Epithelial cell of esophagus (primary cell): Measurements from ENCODE around the gene RNU5B-1.

Experiments
- DNase-seq: peaks from one replicate; pipeline ENCODE4 v3.0.0; 2010; ENCODE audit warnings: low read depth
- H3K4me3 ChIP-seq: 2 replicates; pipeline ENCODE4 v1.5.1; 2011; ENCODE audit warnings: mild to moderate bottlenecking, low read length, control low read depth
- TF ChIP-seq, protein P1 (sequence below): IDR thresholded peaks from 2 replicates; pipeline ENCODE4 v1.5.1; 2011; ENCODE audit warnings: low read depth, mild to moderate bottlenecking, low read length, control low read depth, inconsistent platforms; ENCODE audit not compliant: insufficient read depth; ENCODE audit errors: missing control alignments

RNU5B-1 gene

GRCh38 chr15:65275728-65276126 is 28.8 kb upstream of the RNU5B-1 start:
- DNase-seq: peak; percentile 21

DNA sequence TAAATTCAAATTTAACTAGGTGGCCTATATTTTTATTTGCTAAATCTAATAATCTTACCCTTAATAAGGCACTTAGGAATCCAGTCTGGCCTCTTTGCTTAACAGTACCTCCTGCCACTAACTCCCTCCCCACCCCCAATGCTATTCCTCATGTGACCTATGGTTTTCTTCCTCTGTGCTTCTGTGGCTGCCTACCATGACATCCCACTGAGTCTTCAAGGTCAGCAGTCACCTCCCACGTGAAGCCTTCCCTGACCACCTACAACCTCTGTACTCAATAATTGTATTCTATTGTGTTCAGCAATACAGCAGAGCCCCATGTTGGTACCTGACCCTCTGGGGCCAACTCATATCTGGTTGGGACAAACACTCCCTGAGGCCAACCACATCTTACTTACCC is 27.5 kb upstream of the RNU5B-1 start:
- no peak overlapping the region for H3K4me3 ChIP-seq
- TF ChIP-seq, protein P1, sequence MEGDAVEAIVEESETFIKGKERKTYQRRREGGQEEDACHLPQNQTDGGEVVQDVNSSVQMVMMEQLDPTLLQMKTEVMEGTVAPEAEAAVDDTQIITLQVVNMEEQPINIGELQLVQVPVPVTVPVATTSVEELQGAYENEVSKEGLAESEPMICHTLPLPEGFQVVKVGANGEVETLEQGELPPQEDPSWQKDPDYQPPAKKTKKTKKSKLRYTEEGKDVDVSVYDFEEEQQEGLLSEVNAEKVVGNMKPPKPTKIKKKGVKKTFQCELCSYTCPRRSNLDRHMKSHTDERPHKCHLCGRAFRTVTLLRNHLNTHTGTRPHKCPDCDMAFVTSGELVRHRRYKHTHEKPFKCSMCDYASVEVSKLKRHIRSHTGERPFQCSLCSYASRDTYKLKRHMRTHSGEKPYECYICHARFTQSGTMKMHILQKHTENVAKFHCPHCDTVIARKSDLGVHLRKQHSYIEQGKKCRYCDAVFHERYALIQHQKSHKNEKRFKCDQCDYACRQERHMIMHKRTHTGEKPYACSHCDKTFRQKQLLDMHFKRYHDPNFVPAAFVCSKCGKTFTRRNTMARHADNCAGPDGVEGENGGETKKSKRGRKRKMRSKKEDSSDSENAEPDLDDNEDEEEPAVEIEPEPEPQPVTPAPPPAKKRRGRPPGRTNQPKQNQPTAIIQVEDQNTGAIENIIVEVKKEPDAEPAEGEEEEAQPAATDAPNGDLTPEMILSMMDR: no peak
- DNase-seq: no peak

More at GRCh38 chr15:65275728-65276126, 28.8 kb upstream of the RNU5B-1 start:
- H3K4me3 ChIP-seq: no peak overlapping the region
- TF ChIP-seq, protein P1: no peak

GRCh38 chr15:65278480-65278879 is 26.0 kb upstream of the RNU5B-1 start:
- no peak for DNase-seq
- H3K4me3 ChIP-seq: no peak overlapping the region
- TF ChIP-seq, protein P1: no peak

- DNase-seq: no peak
- TF ChIP-seq, protein P1: no peak
- H3K4me3 ChIP-seq: peak overlapping the region; percentile 57
Observed at GRCh38 chr15:65285291-65286068, 19.0 kb upstream of the RNU5B-1 start.

- peak; percentile 21 for DNase-seq
- TF ChIP-seq, protein P1: no peak
- peak overlapping the region; percentile 57 for H3K4me3 ChIP-seq
Observed at GRCh38 chr15:65286069-65286703, 18.3 kb upstream of the RNU5B-1 start.

- H3K4me3 ChIP-seq: peak within 1 kb of the TSS; percentile 57
- TF ChIP-seq, protein P1: peak; percentile 9
- peak; percentile 91 for DNase-seq
Observed at GRCh38 chr15:65286704-65287519, 17.6 kb upstream of the RNU5B-1 start, which contains the start of gene PARP16. Gene PARP16, minus strand, starts transcription at chr15:65286883. Its CDS starts 457 bp downstream, at chr15:65286426.
